ENCODE results near the gene CYP3A5. TPM values are rescaled to one million over a fixed set of nuclear protein-coding genes. Genes with fewer than 3 reads are reported as not detected.
"Not testable (repeated sequence)": the region's sequence is repeated elsewhere in the genome, so short reads cannot be mapped to it uniquely, and the experiment has no call there.

Gene CYP3A5
- total RNA-seq, 1 donor from 2014 or later: 3.7 TPM

DNA sequence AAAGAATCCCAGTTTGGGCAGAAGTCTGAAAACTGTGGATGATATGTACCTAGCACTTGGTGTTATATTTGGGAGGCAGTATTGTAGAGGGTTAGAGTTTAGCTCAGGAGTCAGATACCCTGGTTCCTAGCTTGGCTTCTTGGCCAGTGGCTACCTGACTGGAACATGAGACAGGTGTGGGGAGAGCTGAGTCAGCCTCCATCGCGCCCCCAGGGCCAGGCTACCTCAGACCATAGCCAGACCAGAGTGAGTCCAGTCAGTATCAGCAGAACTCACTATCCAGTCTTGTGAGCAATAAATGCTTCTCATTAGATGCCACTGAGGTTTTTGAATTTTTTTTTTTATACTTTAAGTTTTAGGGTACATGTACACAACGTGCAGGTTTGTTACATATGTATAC is 26.0 kb downstream of the CYP3A5 start:
- no peaks in the 10 kb centered on the region for H3K36me3 ChIP-seq (ENCODE audit: control insufficient read depth, insufficient read depth, low read length)
- TF ChIP-seq, protein P1, sequence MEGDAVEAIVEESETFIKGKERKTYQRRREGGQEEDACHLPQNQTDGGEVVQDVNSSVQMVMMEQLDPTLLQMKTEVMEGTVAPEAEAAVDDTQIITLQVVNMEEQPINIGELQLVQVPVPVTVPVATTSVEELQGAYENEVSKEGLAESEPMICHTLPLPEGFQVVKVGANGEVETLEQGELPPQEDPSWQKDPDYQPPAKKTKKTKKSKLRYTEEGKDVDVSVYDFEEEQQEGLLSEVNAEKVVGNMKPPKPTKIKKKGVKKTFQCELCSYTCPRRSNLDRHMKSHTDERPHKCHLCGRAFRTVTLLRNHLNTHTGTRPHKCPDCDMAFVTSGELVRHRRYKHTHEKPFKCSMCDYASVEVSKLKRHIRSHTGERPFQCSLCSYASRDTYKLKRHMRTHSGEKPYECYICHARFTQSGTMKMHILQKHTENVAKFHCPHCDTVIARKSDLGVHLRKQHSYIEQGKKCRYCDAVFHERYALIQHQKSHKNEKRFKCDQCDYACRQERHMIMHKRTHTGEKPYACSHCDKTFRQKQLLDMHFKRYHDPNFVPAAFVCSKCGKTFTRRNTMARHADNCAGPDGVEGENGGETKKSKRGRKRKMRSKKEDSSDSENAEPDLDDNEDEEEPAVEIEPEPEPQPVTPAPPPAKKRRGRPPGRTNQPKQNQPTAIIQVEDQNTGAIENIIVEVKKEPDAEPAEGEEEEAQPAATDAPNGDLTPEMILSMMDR (IDR thresholded peaks at IDR 0.05; ENCODE audit: insufficient read depth, low read length, severe bottlenecking): no peak
- DNase-seq (ENCODE audit: low read depth): peak; percentile 19
- no peak overlapping the region for H3K4me3 ChIP-seq (ENCODE audit: low read depth, low read length)
- no peaks in the 10 kb centered on the region for H3K27me3 ChIP-seq (ENCODE audit: control insufficient read depth, insufficient read depth, low read length)
- FAIRE-seq: no peak

DNA sequence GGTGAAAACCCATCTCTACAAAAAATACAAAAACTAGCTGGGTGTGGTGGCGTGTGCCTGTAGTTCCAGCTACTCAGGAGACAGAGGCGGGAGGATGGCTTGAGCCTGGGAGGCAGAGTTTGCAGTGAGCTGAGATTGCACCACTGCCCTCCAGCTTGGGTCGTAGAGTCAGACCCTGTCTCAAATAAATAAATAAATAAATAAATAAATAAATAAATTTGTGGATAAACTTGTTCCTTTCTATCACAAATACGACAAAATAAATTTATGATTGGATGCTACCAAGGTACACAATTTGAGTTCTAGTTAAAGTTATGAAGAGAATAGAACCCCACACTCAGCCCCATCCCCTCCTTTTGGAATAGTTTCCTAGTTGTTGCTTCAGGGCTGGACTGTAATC is 26.5 kb downstream of the CYP3A5 start:
- not testable (repeated sequence) for FAIRE-seq; H3K27me3 ChIP-seq (ENCODE audit: control insufficient read depth, insufficient read depth, low read length); H3K4me3 ChIP-seq (ENCODE audit: low read depth, low read length); H3K36me3 ChIP-seq (ENCODE audit: control insufficient read depth, insufficient read depth, low read length); DNase-seq (ENCODE audit: low read depth)

DNA sequence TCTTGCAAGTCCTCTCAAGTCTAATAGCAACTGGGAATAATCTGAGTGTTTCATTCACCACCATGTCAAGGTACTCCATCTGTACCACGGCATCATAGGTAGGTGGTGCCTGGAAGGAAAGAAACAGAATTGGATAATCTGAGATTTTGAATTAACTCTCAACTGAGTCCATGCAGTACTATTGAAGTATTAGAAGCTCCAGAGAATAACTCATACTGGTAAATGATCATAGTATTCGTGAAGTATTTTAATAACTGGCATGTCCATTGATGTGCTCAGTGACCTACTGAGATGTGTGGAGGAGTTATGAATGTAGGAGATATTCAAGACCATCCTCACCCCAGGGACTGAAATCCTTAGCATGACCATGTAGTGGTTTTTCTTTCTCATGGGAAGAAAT is 27.1 kb downstream of the CYP3A5 start:
- Histone ChIP-seq H3K27me3 (ENCODE audit: control insufficient read depth, insufficient read depth, low read length) (no peaks in the 10 kb centered on the region), H3K36me3 (ENCODE audit: control insufficient read depth, insufficient read depth, low read length) (no peaks in the 10 kb centered on the region), H3K4me3 (ENCODE audit: low read depth, low read length) (no peak overlapping the region)
- FAIRE-seq: no peak
- TF ChIP-seq, protein P1 (IDR thresholded peaks at IDR 0.05; ENCODE audit: insufficient read depth, low read length, severe bottlenecking): no peak
- no peak for DNase-seq (ENCODE audit: low read depth)

DNA sequence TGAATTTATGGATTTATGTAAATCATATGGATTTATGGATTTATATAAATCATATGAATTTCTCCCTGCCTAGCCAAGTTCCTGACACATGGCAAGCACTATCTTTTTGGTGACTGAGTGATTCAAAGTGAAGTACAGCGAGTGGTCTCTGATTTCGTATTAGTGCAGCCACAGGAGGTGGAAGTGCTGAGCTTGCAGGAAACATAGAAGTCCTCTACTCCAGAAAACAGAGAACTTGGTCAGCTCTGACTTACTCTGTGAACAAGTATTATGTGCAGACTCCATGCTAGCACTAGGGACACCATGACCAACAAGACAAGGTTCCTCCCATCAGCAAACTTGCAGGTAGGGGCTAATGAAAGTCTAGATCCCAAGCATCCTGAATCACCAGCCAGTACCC is 28.5 kb downstream of the CYP3A5 start:
- FAIRE-seq: peak; percentile 32
- TF ChIP-seq, protein P1 (IDR thresholded peaks at IDR 0.05; ENCODE audit: insufficient read depth, low read length, severe bottlenecking): no peak
- Histone ChIP-seq H3K4me3 (ENCODE audit: low read depth, low read length) (no peak overlapping the region), H3K36me3 (ENCODE audit: control insufficient read depth, insufficient read depth, low read length) (no peaks in the 10 kb centered on the region), H3K27me3 (ENCODE audit: control insufficient read depth, insufficient read depth, low read length) (no peaks in the 10 kb centered on the region)
- DNase-seq (ENCODE audit: low read depth): no peak

DNA sequence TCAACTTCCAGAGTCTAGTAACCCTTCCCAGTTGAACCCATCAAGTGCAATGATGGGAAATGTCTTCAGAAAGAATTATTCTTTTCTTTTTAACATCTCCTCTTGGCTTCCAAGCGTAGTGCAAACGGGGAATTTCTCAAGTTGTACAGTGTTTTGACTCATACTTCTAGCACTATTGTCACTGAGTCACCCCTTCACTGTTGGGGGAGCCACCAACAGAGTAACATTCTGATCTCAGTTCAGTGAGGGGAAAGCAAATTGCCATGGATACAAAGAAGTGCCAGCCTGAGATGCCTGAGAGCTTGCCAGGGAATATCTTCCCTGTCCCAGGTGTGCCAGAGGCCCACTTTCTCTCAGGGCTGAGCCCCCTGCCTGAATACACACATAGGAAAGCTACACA is 31.0 kb downstream of the CYP3A5 start:
- no peak overlapping the region for H3K4me3 ChIP-seq (ENCODE audit: low read depth, low read length)
- peak; percentile 66 for FAIRE-seq
- no peaks in the 10 kb centered on the region for H3K27me3 ChIP-seq (ENCODE audit: control insufficient read depth, insufficient read depth, low read length)
- H3K36me3 ChIP-seq (ENCODE audit: control insufficient read depth, insufficient read depth, low read length): no peaks in the 10 kb centered on the region
- no peak for DNase-seq (ENCODE audit: low read depth)
- TF ChIP-seq, protein P1 (IDR thresholded peaks at IDR 0.05; ENCODE audit: insufficient read depth, low read length, severe bottlenecking): no peak

DNA sequence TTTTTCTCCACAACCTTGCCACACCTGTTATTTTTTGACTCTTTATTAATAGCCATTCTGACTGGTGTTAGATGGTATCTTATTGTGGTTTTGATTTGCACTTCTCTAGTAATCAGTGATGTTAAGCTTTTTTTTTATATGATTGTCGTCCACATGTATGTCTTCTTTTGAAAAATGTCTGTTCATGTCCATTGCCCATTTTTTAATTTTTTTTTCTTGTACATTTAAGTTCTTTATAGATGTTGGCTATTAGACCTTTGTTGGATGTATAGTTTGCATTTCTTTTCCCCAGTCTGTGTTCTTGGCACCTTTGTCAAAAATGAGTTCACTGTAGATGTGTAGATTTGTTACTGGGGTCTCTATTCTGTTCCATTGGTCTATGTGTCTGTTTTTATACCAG is 34.2 kb downstream of the CYP3A5 start:
- DNase-seq (ENCODE audit: low read depth): no peak
- H3K27me3 ChIP-seq (ENCODE audit: control insufficient read depth, insufficient read depth, low read length): no peaks in the 10 kb centered on the region
- H3K36me3 ChIP-seq (ENCODE audit: control insufficient read depth, insufficient read depth, low read length): no peaks in the 10 kb centered on the region
- no peak overlapping the region for H3K4me3 ChIP-seq (ENCODE audit: low read depth, low read length)
- TF ChIP-seq, protein P1 (IDR thresholded peaks at IDR 0.05; ENCODE audit: insufficient read depth, low read length, severe bottlenecking): no peak
- no peak for FAIRE-seq
